PFSK-1 (cell line): ENCODE results near the gene CACNA1I.

ENCODE experiments used
- POLR2AphosphoS5 ChIP-seq: IDR thresholded peaks from 2 replicates; pipeline ENCODE4 v1.6.1; 2012; ENCODE audit warnings: low read depth, mild to moderate bottlenecking, control low read depth, low read length, moderate library complexity
- TF ChIP-seq, protein P1 (sequence below), 2 experiments: IDR thresholded peaks; 2 replicates each; pipeline versions ENCODE4 v1.6.1 to v1.8.0; 2011 to 2012; ENCODE audit warnings: low read depth in 2 of 2, low read length in 2 of 2, control low read depth in 1 of 2, inconsistent platforms in 1 of 2, mild to moderate bottlenecking in 1 of 2, moderate library complexity in 1 of 2; ENCODE audit not compliant: insufficient read depth in 1 of 2

GRCh38 chr22:39651053-39651996, 80.8 kb downstream of the CACNA1I start:
- TF ChIP-seq, protein P1, sequence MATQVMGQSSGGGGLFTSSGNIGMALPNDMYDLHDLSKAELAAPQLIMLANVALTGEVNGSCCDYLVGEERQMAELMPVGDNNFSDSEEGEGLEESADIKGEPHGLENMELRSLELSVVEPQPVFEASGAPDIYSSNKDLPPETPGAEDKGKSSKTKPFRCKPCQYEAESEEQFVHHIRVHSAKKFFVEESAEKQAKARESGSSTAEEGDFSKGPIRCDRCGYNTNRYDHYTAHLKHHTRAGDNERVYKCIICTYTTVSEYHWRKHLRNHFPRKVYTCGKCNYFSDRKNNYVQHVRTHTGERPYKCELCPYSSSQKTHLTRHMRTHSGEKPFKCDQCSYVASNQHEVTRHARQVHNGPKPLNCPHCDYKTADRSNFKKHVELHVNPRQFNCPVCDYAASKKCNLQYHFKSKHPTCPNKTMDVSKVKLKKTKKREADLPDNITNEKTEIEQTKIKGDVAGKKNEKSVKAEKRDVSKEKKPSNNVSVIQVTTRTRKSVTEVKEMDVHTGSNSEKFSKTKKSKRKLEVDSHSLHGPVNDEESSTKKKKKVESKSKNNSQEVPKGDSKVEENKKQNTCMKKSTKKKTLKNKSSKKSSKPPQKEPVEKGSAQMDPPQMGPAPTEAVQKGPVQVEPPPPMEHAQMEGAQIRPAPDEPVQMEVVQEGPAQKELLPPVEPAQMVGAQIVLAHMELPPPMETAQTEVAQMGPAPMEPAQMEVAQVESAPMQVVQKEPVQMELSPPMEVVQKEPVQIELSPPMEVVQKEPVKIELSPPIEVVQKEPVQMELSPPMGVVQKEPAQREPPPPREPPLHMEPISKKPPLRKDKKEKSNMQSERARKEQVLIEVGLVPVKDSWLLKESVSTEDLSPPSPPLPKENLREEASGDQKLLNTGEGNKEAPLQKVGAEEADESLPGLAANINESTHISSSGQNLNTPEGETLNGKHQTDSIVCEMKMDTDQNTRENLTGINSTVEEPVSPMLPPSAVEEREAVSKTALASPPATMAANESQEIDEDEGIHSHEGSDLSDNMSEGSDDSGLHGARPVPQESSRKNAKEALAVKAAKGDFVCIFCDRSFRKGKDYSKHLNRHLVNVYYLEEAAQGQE (IDR thresholded peaks at IDR 0.05; ENCODE audit: insufficient read depth in 1 of 2, low read depth in 2 of 2, low read length in 2 of 2): no peak
- TF ChIP-seq POLR2AphosphoS5: no peak
